HG02623 (cell line): ENCODE results near the gene LTBP2.

Source experiments
- ATAC-seq: cut with Tn5 transposase; IDR thresholded peaks from one replicate; pipeline ENCODE4 v1.9.1; 2021; ENCODE audit warnings: moderate library complexity; ENCODE audit not compliant: unreplicated experiment

LTBP2 gene

DNA sequence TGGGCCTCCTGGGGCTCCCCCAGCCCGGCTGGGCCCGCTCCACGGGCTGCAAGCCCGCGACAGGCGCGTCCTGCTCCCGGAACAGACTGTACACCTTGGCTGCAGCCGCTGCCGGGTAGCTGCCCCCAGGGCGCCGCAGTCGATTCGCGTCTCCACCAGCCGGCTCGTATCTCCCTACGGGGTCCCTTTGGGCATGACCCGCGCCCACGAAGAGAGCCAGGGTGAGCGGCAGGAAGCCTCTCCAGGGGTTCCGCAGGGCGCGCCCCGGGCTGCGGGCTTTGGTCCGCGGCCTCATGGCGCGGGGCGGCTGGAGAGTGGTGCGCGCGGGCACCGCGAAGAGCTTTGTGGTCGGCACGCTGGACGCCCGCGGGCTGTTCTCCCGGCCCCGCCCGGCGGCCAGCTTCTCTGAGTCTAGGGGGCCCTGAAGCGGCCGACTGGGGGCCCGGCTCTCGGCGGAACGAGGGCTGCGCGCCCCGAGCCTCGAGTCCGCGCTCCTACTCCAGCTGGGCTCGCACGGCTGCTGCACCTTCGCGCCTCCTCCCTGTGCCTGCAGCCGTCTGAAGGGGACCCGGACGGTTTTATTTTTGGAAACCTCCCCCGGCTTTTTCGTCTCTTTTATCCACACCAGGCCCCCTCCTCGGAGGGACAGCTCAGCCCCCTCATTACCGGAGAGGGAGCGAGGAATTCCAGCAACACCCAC is at the start of gene LTBP2:
TSS of gene LTBP2 (minus strand) at position 588 of the 700 bp plus-strand sequence. CDS start at position 295, 293 bp downstream.
- ATAC-seq = no peak

DNA sequence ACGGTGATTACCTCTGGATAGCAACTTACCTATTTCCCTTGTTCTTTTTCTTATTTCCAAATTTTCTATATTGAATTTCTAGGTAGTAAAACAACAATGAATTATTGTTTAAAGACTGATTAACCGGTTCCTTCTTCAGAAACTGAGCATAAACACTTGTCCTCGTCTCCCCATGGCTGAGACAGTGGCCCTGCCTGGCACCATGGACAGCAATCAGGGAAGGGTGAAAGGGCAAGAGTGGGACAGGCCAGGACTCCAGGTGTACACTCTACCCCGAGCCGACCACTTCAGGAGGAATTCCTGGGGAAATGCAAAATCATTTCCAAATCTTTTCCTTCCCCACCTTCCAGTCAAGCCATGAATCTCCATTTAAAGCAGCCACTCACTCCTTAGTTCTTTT is 48.8 kb upstream of the LTBP2 start:
- ATAC-seq = no peak

DNA sequence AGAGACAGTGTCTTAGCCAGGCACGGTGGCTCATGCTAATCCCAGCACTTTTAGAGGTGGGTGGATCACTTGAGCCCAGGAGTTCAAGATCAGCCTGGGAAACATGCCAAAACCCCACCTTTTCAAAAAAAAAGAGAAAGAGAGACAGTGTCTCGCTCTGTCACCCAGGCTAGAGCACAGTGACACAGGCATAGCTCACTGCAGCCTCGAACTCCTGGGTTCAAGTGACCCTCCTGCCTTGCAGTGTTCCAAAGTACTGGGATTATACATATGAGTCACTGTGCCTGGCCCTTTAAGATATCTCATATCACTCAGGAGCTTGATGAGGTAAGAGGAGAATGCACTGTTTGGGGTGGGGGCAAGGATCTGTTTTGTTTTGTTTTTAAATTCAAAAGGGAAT is 48.1 kb upstream of the LTBP2 start:
- no peak for ATAC-seq

DNA sequence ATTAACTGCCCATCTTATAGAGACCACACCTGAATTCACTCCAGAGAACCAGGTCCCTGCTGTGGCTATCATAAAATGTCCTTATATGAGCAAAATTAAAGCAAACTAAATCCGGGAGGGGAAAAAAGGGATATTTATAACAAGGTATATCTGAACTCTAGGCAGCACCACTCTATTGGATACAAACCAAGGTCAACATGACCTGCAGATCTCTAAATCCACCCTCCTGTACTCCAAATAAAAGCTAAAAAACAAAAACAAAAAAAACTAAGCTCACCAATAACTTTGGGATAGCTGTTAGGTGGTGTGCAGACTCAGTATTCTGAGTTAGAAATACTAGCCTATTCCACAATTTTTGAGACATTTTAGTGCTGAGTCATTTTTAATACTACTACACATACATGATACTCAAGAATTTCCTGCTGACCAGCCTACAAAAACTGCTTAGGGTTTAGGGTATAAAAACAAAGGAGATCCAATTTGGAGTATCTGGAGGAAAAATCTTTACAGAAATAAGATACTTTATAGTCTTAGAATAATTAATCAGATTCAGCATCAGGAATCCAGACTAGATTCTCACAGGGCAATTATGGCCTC is 46.6 kb upstream of the LTBP2 start:
- no peak for ATAC-seq

DNA sequence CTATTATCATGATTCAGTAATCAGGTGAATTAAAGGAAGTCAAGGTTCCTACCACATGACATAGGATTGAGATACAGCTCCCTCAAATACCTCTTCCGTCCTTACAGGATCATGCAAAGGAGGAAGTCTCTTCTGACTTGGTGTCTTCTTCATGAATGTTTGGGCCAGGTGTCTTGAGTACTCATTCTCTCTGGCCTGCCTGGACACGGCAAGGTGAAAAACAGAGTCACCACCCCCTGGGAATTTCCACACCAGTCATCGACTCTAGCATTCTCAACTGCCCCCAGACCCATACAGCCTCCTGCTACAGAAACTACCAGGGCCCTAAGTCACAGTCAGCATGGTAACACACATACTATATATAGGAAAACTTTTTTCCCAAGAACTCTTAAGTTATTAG is 44.9 kb upstream of the LTBP2 start:
- no peak for ATAC-seq

DNA sequence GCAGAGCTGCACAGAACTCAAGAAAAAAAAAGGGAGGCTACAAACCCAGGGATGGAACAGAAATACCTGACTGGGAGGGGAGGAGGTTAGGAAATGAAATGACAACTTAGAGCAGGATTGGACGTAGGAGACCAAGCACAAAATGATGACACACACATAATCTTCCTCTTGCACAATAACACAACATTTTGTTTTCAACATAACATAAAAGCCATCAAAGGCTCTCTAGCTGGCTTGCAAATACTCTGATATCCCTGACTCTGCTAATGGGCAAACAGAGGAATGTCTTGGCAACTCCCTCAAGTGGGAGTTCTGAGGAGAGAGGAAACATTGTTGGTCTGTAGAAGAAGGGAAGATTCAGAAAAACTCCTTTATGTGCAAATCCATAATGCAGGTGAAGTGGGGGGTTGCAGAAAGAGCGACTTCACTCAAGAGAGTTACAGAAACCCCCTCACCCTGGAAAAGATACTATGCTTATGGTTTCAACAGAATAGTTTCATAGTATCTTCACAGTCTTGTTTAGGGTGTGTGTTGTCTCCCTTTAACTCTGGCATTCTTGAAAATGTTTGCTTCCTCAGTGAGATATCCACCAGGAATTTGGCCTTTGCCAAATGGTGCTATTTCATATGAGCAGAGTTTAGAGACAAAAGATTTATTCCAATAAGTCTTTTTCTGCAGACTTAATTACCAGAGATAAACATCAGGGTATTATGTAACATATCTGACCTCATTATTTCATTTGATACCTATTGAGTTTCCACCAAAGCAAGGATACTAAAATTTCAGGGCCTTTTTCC is 43.8 kb upstream of the LTBP2 start:
- ATAC-seq = no peak

DNA sequence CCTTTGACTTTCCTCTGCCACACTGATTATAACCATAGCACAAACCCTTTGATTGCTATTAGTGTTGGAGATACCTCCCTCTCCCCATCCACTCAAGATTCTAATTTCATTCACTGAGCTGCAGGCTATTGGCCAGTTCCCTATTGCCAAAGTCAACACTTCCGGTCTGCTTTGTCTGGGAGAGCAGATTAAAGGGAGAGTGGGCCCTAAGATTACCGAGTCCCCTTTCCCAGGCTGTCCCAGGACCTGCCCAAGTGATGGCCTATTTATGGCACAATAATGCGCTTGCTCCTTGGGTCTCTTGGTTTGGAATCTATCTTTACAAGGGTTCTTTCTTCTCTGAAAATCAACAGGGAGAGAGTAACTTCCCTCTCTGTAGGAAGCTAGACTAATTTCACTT is 42.9 kb upstream of the LTBP2 start:
- ATAC-seq = no peak

DNA sequence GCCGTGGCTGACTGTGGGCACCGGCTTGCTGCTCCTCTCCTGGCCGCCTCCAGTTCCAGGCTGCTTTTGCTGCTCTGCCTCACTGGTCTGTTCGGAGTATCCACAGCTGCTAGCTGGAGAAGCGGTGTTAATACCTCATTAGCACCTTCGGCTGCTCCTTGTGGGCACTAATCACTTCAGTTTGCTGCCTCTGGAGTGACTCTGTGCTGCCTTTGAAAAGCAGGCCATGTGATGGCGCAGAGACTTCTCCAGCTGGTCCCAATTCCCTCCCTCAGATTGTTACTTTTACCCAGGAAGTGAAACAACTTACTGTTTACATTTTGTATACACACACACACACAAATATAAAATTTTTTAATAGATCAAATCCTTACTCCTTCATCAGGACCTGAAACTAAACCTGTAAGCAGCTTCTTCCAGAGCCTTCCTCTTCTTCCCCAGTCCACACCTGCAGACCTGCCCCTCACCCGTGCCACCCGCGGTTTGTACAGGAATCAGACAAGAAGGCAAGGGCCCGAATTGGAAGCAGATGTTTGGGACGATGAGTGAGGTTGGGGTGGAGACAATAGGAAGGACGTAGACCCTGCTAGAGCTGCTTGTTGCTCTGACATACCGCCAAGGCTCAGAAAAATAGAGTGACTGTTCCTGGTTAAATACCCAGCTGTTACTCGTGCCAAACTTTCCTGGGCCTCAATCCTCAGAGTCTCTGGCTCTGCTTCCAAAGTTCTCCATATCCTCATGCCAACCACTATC is 41.5 kb upstream of the LTBP2 start:
- ATAC-seq = no peak

DNA sequence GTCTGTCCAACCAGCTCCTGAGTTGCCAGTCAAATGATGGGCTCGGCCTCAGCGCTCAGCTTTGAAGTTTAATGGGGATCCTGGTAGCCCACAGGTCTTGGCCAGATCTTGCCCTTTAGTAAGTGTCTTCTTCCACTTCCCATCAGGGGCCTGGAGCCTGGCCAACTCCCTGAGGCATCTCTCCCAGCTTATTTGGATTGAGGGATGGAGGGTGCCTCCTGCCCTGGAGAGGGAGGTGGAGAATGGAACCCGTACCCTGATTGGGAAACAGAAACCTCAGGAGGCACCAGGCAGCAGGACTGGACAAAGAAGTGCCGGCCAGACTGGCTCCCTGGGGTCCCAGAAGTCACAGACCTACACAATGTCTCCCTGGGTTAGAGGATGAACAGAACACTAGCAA is 40.5 kb upstream of the LTBP2 start:
- ATAC-seq = no peak

DNA sequence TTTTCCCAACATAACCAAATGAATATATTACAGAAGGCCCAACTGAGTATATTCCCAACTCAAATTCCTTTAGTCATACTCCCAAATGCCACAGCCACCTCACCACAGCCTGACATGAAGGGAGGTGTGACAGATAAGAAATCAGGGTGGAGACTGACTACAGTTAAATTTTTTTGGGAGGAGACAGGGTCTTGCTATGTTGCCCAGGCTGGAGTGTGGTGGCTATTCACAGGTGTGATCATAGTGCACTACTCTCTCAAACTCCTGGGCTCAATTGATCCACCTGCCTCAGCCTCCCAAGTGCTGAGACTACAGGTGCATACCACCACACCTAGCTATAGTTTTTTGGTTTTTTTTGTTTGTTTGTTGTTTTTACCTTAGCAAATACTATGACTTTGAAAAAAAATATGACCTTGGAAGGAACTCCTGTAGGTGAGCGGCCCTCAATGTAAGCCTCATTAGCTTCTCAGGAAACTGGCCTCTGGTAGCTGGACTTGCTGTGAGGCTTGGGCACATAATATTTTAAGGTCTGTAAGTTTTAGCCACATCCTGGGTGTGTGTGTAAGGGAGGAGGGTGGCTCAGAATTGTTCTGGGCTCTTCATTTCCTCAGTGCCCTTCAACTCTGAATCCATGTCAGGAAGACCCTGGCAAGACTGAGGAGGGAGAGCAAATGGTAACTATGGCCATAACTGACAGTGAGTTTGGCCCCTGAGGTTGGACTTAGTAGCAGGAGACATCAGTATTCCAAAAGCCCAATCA is 39.1 kb upstream of the LTBP2 start:
- ATAC-seq = no peak

DNA sequence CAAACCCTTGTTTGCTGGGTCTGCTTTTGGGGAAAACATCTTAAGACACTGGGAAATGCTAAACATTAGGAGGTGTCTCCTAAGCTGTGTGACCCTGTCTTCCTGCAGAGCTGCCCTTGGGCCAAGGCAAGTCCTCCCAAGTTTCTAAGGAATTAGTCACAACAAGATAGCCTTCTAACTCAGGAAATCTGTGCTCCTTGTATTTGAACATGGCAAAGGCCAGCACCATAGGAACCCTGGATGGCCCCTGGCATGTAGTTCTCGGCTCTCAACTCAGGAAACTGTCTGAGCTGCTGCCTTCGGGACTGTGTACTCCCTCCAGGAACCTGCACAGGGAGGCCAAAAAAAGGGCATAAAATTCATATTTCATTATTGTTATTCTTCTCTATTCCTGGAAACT is 37.6 kb upstream of the LTBP2 start:
- ATAC-seq = no peak

DNA sequence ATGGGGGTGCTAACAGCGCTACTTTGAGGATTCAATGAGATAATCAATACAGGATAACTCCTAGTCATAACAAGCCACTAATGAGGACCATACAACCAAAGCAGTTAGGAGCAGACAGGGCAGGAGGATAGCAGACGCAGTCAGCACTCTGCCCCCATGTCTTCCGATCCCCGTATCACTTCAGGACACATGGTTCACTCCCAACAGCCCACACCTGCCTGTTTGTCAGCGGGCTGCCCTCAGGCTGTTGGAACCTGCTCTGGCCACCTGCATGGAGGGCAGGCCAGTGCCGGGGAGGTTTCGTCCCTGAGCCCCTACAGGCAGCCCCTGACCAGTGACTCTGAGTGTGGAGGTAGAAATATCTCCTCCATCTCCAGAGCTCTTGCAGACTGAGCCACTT is 37.1 kb upstream of the LTBP2 start:
- ATAC-seq = no peak

DNA sequence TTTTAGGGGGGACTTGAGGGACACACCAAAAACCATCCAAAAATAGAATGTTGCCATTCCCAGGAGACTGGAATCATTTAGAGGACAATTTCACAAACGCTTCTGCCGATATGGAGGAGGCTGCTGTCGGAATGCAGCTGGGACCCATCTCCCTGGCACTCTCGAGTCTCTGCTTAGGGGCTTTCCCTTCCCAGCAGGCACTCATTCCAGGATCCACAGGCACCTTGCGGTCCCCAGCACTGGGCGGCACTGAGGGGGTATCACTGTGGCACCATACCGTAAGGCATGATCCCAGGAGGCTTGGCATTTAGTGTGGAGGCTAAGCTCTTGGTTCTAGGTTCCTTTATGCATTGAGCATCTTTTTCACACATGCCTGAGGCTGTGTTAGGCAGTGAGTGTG is 36.6 kb upstream of the LTBP2 start:
- ATAC-seq = no peak

DNA sequence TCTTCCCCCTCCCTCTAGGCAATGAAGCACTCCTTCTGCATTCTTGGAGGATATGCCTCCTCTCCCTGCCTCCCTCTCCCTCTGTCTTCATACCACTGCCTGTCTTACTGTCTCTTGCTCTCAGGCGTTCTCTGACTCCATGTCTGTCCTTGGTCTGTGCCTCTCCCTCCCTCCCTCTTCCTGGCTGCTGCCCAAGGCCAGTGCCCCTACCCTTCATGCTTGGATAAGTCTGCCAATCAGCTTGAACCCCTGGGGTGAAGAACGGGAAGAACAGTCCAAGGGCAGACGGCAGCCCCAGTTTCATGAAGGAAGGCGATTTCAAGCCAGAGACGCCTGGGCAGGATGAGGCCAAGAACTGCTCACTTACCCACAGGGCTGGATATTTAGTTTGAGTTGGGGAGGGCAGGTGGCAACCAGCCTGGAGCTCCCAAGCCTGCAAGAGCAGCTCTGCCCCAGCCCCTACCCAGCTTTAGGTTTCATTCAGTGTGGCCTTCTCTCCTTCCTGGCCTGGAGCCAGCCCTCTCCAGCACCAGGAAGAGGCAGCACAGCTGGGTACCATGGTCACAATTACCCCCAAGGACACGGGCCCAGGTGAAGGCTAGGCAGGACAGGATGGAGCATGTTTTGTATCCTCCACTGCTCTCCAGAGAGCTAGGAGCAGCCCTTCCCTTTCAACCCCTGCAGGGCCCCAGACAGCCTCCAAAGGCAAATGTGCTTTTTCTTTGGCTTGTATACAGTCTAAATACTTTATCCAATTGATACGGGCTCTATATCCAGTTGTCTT is 35.8 kb upstream of the LTBP2 start:
- no peak for ATAC-seq

DNA sequence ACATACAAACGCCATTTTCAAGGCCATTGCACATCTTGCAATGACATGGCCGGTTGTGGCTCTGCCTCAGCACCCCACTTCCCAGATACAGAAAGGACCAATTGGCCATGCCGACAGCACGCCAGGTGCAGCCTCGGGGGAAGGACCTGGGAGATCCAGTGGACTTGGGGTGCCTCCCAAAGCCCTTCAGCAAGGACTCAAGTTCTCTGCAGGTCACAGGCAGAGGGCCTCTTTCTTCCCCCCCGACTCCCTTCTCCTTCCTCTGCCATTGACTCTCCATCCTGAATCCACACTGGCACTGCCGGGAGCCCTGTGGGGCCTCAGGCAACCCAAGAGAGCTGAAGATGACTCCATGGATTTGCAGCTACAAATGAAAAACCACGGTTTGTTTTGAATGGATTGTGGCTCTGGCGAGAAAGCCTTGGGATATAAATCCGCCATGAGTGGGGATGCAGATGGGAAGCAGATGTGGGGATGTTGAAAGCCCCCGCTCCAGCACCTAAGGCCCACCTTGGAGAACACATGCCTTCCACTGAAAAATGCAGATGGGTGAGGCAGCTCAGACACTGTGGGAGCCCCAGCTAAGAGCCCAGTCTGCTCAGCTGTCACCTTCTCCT is 35.1 kb upstream of the LTBP2 start:
- no peak for ATAC-seq

DNA sequence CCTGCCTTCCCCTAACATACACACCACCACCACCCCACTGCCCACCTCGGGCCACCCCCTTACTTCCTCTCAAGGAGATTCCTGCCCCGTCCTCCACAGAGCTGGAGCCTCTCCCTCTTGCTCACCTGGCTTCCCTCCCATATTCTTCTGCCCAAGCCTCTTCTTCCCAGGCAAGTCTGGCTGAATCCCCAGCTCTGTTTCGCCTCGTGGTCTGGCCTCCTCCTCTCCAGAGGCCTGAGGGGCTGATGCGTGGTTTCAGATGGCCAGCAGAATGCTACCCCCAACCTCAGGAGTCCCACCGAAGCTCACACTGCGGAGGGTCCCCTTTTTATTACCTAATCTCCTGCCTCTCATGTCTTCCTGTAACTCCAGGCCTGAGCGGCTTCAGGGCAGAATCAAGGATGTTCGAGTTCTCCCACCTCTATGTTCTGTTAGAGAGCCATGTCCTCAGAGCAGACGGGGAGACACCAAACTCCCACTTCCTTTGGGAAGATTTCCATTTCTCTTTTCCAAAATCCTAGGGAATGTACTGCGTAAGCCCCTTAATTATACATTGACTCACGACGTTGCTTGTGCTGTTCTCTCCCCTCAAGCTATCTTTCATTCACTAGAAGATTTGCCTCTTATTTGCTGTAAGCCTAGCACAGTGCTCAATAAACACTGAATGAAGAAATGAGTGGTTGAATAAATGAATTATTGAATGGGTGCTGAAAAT is 33.9 kb upstream of the LTBP2 start:
- ATAC-seq = no peak

DNA sequence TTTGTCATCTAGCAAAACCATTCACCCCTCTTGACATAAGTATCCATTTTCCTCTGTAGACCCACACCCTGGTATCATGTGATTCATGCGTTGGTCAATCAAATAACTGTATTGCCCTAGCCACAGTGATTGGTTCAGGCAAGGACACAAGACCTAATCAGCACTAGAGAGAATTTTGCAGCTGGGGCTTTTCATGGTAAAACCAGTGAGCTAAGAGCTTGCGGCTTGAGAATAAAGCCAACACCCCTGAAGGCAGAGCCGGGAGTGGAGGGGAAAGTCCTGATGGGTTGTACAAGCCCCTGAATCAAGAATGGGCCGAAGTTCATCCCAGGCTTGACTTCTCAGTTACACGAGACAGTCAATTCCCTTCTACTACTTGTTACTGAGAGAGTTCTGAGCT is 33.2 kb upstream of the LTBP2 start:
- no peak for ATAC-seq

DNA sequence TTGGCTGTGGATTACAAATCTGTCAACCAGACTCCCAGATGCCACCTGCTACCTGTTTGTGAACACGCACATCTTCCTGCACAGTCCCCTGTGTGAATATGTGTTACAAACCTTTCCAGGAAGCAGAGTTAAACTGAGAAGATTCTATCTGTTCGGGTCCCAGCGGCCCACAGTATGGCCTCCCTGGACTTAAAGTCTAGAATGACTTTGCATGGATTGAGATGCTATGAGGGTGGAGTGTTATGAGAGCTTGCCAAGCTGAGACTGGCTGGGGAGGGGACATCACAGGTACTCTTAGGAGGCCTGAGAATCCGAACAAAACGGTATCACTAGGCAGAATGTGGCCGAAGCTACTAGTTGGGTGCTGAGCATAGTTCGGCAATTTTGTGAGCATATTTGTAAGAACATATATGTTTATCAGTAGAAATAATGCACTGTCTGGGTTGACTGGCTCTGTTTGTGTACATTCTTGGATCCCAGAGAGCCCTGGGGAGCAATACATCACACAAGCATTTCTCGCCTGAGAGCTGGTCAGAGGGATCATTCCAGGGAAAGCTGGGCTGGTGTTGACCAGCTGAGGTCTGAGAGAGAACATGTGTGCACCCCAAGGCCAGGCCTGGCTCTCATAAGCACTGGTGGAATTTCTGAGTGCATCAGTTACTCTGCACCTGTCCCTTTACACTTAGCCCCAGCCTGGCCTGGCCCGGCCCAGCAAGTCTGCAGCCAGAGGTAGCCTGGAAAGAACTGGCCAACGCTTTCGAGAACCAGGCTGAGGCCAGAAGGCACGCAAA is 29.8 kb upstream of the LTBP2 start:
- ATAC-seq = no peak
